Measurements from ENCODE around the gene CHCHD1. TPM values are rescaled to one million over a fixed set of nuclear protein-coding genes. Genes with fewer than 3 reads are reported as not detected.
A peak's percentile ranks its signal among the peaks of the same experiment; 100 is the strongest.
"Not testable (repeated sequence)": the region's sequence is repeated elsewhere in the genome, so short reads cannot be mapped to it uniquely, and the experiment has no call there.

CHCHD1 gene
- 10 to 100 TPM; 30.2 to 32.8 TPM for total RNA-seq

DNA sequence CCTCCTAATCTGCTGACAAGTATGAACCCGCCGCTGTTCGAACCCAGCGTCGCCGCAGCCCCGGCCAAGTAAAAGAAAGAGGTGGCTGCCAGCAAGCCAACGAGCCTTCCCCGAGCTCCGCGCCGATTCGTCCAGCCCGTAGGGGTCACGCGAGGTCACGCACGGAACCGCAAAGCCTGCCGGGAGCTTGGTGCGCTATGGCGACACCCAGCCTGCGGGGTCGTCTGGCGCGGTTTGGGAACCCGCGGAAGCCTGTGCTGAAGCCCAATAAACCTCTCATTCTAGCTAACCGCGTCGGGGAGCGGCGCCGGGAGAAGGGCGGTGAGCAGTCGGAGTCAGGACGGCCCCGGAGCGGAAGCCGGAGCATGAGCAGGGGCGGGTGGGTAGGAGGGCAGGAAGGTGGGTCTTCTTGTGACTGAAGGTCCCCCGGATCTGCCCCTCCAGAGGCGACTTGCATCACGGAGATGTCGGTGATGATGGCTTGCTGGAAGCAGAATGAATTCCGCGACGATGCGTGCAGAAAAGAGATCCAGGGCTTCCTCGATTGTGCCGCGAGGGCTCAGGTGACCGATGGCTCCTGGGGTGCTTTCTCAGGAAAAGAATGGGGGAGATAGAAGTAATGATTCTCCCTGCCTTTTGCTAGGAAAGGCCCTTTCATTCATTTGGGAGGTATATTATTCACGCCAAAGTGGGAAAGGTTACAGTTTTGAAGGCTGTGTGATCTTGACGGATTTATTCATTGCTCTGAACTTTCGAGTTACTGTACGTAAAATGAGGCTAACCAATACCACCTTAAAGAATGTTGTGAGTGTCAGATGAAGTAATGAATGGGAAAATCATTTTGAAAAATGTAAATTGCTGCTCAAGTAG, at the start of gene CHCHD1:
TSS of gene CHCHD1 (plus strand) at position 170 of the 870 bp plus-strand sequence. CDS start at position 198, 28 bp downstream.
- Mint-ChIP-seq H3K27ac (peak within 1 kb of the TSS; percentile 96), H3K27me3 (no peaks in the 10 kb centered on the region), H3K36me3 (ENCODE audit: low read depth) (peaks cover 79% of the 10 kb centered on the region), H3K4me3 (peak within 1 kb of the TSS; percentile 93), H3K9me3 (no peaks in the 10 kb centered on the region), H3K4me1 (peaks cover 20% of the 10 kb centered on the region)
- ATAC-seq (replicated peaks), result peak; percentile 77

- no peak overlapping the region for H3K27ac Mint-ChIP-seq
- no peaks in the 10 kb centered on the region for H3K27me3 Mint-ChIP-seq
- ATAC-seq (replicated peaks), result no peak
- H3K4me1 Mint-ChIP-seq, result no peaks in the 10 kb centered on the region
- no peaks in the 10 kb centered on the region for H3K9me3 Mint-ChIP-seq
- peak overlapping the region; percentile 55 for H3K4me3 Mint-ChIP-seq
- H3K36me3 Mint-ChIP-seq (ENCODE audit: low read depth), result peaks cover 30% of the 10 kb centered on the region
These were observed 49.4 kb upstream of the CHCHD1 start for GRCh38 chr10:73732426-73732825.

GRCh38 chr10:73732931-73733623, 48.8 kb upstream of the CHCHD1 start:
- no peak overlapping the region for H3K27ac Mint-ChIP-seq
- no peaks in the 10 kb centered on the region for H3K4me1 Mint-ChIP-seq
- H3K4me3 Mint-ChIP-seq, result no peak overlapping the region
- no peaks in the 10 kb centered on the region for H3K27me3 Mint-ChIP-seq
- ATAC-seq (replicated peaks), result no peak
- no peaks in the 10 kb centered on the region for H3K9me3 Mint-ChIP-seq
- peaks cover 30% of the 10 kb centered on the region for H3K36me3 Mint-ChIP-seq (ENCODE audit: low read depth)

DNA sequence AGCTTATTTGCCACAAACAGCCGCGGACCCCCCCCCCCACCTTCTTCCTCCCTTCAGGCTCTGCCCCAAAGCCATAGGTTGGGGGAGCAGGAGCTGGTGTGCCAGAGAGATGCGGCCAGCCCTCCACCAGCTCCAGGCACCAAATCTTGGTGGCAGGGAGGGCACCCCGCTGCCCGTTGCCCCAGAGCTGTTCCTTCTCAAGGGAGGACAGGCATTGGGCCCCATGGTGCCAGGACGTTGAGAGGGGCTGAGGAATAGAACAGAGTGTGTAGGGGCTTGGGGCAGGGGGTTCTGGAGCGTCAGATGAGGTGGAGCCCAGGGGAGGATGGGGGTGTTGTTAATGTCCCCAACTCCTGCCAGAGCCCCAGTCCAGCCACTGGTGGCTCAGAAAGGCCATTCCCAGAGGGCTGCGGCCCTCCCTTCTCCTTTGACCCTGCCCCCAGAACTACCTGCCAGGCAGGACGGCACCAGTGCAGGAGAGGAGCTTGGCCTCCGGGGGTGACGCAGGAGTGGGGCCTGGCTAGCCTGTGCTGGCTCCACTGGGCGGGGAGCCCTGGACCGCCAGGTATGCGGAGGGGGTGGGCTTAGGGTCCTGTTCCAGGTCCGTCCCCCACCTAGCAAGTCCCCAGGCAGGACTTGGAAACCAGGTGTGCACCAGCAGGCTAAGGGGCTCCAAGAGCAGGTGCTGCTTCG, 47.7 kb upstream of the CHCHD1 start:
- Mint-ChIP-seq H3K36me3 (ENCODE audit: low read depth) (peaks cover 32% of the 10 kb centered on the region), H3K27me3 (no peaks in the 10 kb centered on the region), H3K4me1 (no peaks in the 10 kb centered on the region), H3K27ac (no peak overlapping the region), H3K4me3 (no peak overlapping the region), H3K9me3 (no peaks in the 10 kb centered on the region)
- no peak for ATAC-seq (replicated peaks)

DNA sequence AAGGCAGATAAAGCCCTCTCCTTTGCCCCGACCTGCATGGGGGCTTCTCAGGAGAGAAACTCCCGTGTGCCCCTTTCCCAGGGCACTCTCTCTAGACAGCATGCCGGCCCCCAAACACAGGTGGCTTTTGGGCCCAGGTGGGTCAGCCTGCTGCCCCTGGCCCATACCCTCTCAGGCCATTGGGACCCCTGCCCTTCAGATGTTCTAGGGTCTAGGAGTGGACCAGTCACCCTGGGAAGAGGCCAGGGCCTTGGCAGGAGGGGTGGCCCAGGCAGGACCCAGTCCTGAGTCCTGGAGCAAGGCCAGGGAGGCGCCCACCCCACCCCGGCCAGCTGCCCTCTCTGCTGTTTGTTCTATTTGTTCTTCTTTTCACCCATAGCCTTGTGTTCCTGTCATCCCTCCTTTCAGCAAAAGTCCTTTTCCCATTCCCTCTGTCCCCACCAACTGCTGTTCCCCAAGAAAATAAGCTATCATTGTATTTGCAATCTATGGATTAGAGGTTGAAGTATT, 47.0 kb upstream of the CHCHD1 start:
- Mint-ChIP-seq H3K36me3 (ENCODE audit: low read depth) (peaks cover 32% of the 10 kb centered on the region), H3K4me1 (no peaks in the 10 kb centered on the region), H3K4me3 (no peak overlapping the region), H3K9me3 (no peaks in the 10 kb centered on the region), H3K27ac (no peak overlapping the region), H3K27me3 (no peaks in the 10 kb centered on the region)
- no peak for ATAC-seq (replicated peaks)

DNA sequence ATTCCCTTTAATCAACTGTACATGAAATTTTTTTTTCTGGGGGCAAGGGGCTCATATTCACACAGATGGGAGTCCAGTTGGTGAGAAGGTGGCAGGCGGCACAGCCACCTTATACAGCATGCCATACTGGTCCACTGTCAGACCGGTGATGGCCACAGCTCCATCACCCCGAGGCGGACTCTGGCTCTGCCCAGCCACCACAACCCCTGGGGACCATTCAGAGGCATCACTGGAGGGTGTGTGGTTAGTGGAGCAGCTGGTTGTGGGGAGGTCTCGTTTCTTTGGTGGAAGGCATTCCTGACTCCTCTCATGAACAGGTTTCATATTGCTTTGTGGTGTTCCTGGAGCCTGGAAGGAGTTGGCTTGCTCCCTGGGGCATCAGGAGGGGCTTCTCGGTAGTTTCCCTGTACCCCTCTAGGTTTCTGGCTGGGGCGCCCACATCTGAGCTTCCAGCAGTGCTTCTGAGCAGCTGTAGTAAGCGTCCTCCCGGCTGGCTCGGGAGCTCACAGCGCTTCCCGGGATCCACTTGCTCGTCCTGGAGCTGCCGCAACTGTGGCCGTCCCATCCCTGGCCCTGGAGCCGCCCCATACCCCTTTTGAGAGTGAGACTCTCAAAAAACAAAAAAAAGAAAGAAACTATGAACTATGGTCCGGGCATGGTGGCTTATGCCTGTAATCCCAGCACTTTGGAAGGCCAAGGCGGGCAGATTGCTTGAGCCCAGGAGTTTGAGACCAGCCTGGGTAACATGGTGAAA, 41.2 kb upstream of the CHCHD1 start:
- H3K27me3 Mint-ChIP-seq; H3K9me3 Mint-ChIP-seq; H3K4me3 Mint-ChIP-seq; H3K27ac Mint-ChIP-seq; ATAC-seq (replicated peaks); H3K4me1 Mint-ChIP-seq: not testable (repeated sequence)
- peaks cover 41% of the 10 kb centered on the region for H3K36me3 Mint-ChIP-seq (ENCODE audit: low read depth)

DNA sequence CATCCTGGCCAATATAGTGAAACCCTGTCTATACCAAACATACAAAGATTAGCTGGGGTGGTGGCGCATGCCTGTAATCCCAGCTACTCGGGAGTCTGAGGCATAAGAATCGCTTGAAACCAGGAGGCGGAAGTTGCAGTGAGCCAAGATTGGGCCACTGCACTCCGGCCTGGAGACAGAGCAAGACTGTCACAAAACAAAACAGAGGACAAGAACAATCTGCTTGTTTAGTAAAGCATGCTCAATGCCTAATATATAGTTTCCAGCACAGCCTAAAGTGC, 39.5 kb upstream of the CHCHD1 start:
- no peak for ATAC-seq (replicated peaks)
- Mint-ChIP-seq H3K27ac (peak overlapping the region; percentile 100), H3K4me3 (peak overlapping the region; percentile 90), H3K9me3 (no peaks in the 10 kb centered on the region), H3K4me1 (peaks cover 11% of the 10 kb centered on the region), H3K36me3 (ENCODE audit: low read depth) (peaks cover 54% of the 10 kb centered on the region), H3K27me3 (no peaks in the 10 kb centered on the region)

DNA sequence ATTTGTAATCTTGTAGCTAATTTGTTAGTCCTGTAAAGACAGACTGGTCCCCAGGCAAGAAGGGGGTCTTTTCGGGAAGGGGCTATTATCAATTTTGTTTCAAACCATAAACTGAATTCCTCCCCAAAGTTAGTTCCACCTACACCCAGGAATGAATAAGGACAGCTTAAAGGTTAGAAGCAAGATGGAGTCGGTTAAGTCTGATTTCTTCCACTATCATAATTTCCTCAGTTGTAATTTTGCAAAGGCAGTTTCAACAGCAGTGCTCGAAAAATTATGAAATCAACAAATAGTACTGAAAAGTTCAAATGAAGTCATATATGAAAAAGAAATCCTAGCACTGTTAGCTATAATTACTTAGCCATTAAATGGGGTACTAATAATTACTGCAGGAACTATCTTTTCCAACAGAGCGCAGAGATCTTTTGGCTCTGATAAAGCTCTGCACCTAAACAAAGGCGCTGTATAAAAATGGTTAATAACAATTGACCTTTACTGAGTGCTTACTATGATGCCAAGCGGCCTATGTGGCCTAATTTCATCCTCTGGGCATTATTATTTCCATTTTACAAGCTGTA, 38.4 kb upstream of the CHCHD1 start:
- H3K4me3 Mint-ChIP-seq, result peak overlapping the region; percentile 90
- no peaks in the 10 kb centered on the region for H3K27me3 Mint-ChIP-seq
- peaks cover 11% of the 10 kb centered on the region for H3K4me1 Mint-ChIP-seq
- H3K9me3 Mint-ChIP-seq, result no peaks in the 10 kb centered on the region
- peaks cover 54% of the 10 kb centered on the region for H3K36me3 Mint-ChIP-seq (ENCODE audit: low read depth)
- ATAC-seq (replicated peaks), result no peak
- peak overlapping the region; percentile 100 for H3K27ac Mint-ChIP-seq

GRCh38 chr10:73743905-73744663, 37.8 kb upstream of the CHCHD1 start, which contains the start of gene SEC24C:
TSS of gene SEC24C (plus strand) at chr10:73744372. CDS start at chr10:73746833, 2,461 bp downstream.
- no peaks in the 10 kb centered on the region for H3K27me3 Mint-ChIP-seq
- peak within 1 kb of the TSS; percentile 90 for H3K4me3 Mint-ChIP-seq
- peaks cover 59% of the 10 kb centered on the region for H3K36me3 Mint-ChIP-seq (ENCODE audit: low read depth)
- H3K27ac Mint-ChIP-seq, result peak within 1 kb of the TSS; percentile 100
- H3K4me1 Mint-ChIP-seq, result peaks cover 13% of the 10 kb centered on the region
- peak; percentile 92 for ATAC-seq (replicated peaks)
- no peaks in the 10 kb centered on the region for H3K9me3 Mint-ChIP-seq

DNA sequence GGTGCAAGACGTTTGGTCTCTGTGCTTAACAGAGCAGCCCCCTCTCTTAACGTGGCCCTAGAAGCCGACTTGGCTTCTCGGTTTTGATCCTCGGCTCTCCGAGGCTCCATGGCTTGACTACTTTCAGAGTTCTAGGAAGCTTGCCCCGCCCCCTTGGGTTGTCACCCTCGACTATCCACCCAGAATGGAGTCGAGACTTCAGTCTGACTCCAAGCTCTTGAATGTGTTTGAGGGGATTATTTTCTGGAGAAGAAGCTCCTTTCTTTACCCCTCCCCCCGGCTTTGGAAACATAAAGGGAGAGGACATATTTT, 37.2 kb upstream of the CHCHD1 start:
- Mint-ChIP-seq H3K4me1 (peaks cover 16% of the 10 kb centered on the region), H3K9me3 (no peaks in the 10 kb centered on the region), H3K4me3 (peak overlapping the region; percentile 90), H3K36me3 (ENCODE audit: low read depth) (peaks cover 65% of the 10 kb centered on the region), H3K27ac (peak overlapping the region; percentile 100), H3K27me3 (no peaks in the 10 kb centered on the region)
- peak; percentile 60 for ATAC-seq (replicated peaks)

GRCh38 chr10:73746721-73747120, 35.1 kb upstream of the CHCHD1 start:
- H3K36me3 Mint-ChIP-seq (ENCODE audit: low read depth), result peaks cover 86% of the 10 kb centered on the region
- H3K27me3 Mint-ChIP-seq, result no peaks in the 10 kb centered on the region
- H3K9me3 Mint-ChIP-seq, result no peaks in the 10 kb centered on the region
- ATAC-seq (replicated peaks), result no peak
- H3K27ac Mint-ChIP-seq, result peak overlapping the region; percentile 56
- peak overlapping the region; percentile 90 for H3K4me3 Mint-ChIP-seq
- peaks cover 25% of the 10 kb centered on the region for H3K4me1 Mint-ChIP-seq

GRCh38 chr10:73750819-73751218, 31.0 kb upstream of the CHCHD1 start:
- ATAC-seq (replicated peaks), result no peak
- Mint-ChIP-seq H3K9me3 (no peaks in the 10 kb centered on the region), H3K4me1 (peaks cover 34% of the 10 kb centered on the region), H3K36me3 (ENCODE audit: low read depth) (peaks cover 100% of the 10 kb centered on the region), H3K27me3 (no peaks in the 10 kb centered on the region), H3K4me3 (no peak overlapping the region), H3K27ac (peak overlapping the region; percentile 75)

DNA sequence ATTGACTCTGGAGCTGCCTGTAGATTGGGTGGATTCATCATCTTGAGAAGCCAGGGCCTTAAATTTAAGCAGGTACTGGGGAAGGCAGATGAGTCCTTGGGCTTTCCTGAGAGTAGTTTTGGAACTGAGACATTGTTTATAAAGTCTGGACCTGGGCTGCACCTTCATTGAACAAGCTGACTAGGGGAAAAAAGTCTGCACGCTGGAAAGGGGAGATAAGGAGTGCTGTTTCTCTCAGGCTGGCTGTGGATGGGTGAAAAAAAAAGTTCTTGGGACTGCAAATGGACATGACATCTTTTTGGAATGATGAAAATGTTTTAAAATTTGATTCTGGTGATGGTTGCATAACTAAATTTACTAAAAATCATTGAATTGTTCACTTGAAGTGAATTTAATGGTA, 25.7 kb upstream of the CHCHD1 start:
- H3K27ac Mint-ChIP-seq, result peak overlapping the region; percentile 46
- no peaks in the 10 kb centered on the region for H3K9me3 Mint-ChIP-seq
- peaks cover 28% of the 10 kb centered on the region for H3K4me1 Mint-ChIP-seq
- no peaks in the 10 kb centered on the region for H3K27me3 Mint-ChIP-seq
- peak overlapping the region; percentile 4 for H3K4me3 Mint-ChIP-seq
- peaks cover 100% of the 10 kb centered on the region for H3K36me3 Mint-ChIP-seq (ENCODE audit: low read depth)
- ATAC-seq (replicated peaks), result no peak

Data from activated T-helper 17 cell treated with anti-CD3 and anti-CD28 coated beads, Interleukin-2, amount 50 U/mL, for 72 hours (primary cell).